OCI-LY1 (cell line): ENCODE data around the gene PUS10.

Source experiments
- H2AFZ ChIP-seq: fragments of 200-600 bp; sonication (generic), shearing (Covaris generic); 2 replicates; pipeline ENCODE4 v1.6.0; 2014; ENCODE audit warnings: antibody characterized with exemption, mild to moderate bottlenecking, low read length
- H3F3A ChIP-seq: fragments of 200-600 bp; sonication (generic), shearing (Covaris generic); 2 replicates; pipeline ENCODE4 v1.6.0; 2014; ENCODE audit warnings: mild to moderate bottlenecking, antibody characterized with exemption, low read length, moderate library complexity; ENCODE audit not compliant: insufficient read depth
- H3K27ac ChIP-seq: fragments of 200-600 bp; sonication (generic); 2 replicates; pipeline ENCODE4 v1.5.1; 2014; ENCODE audit warnings: low read length, mixed run types, mild to moderate bottlenecking, low read depth; ENCODE audit not compliant: poor library complexity, severe bottlenecking
- H3K27me3 ChIP-seq: fragments of 200-600 bp; sonication (generic); 2 replicates; pipeline ENCODE4 v1.6.0; 2014; ENCODE audit warnings: antibody characterized with exemption, mild to moderate bottlenecking, low read length, moderate library complexity; ENCODE audit not compliant: insufficient read depth
- H3K36me3 ChIP-seq: fragments of 200-600 bp; sonication (generic); 2 replicates; pipeline ENCODE4 v1.6.1; 2014; ENCODE audit warnings: mild to moderate bottlenecking, antibody characterized with exemption, low read length, moderate library complexity, mixed read lengths; ENCODE audit not compliant: insufficient read depth
- H3K4me1 ChIP-seq: fragments of 200-600 bp; sonication (generic); 2 replicates; pipeline ENCODE4 v1.5.1; 2014; ENCODE audit warnings: mild to moderate bottlenecking, low read length, moderate library complexity; ENCODE audit not compliant: insufficient read depth, severe bottlenecking
- H3K4me2 ChIP-seq: fragments of 200-600 bp; sonication (generic), shearing (Covaris generic); 2 replicates; pipeline ENCODE4 v1.6.1; 2014; ENCODE audit warnings: low read length
- H3K4me3 ChIP-seq: fragments of 200-600 bp; sonication (generic); 2 replicates; pipeline ENCODE4 v1.5.1; 2014; ENCODE audit warnings: low read length, low read depth, mild to moderate bottlenecking, mixed read lengths; ENCODE audit not compliant: poor library complexity, severe bottlenecking
- H3K79me2 ChIP-seq: fragments of 200-600 bp; shearing (Covaris generic); 2 replicates; pipeline ENCODE4 v1.6.1; 2016; ENCODE audit warnings: mixed run types, low read length, mixed read lengths; ENCODE audit not compliant: insufficient read depth
- H3K9ac ChIP-seq: fragments of 200-600 bp; sonication (generic), shearing (Covaris generic); 2 replicates; pipeline ENCODE4 v1.6.1; 2014; ENCODE audit warnings: mild to moderate bottlenecking, low read length, mixed read lengths
- H3K9me2 ChIP-seq: fragments of 200-600 bp; sonication (generic), shearing (Covaris generic); 2 replicates; pipeline ENCODE4 v1.6.1; 2014; ENCODE audit warnings: low read depth, mild to moderate bottlenecking, low read length, mixed read lengths
- H3K9me3 ChIP-seq: fragments of 200-600 bp; shearing (Covaris generic); 2 replicates; pipeline ENCODE4 v1.6.1; 2014; ENCODE audit warnings: low read length, mixed read lengths
- H4K20me1 ChIP-seq: fragments of 200-600 bp; sonication (generic), shearing (Covaris generic); 2 replicates; pipeline ENCODE4 v1.6.0; 2016; ENCODE audit warnings: mild to moderate bottlenecking, low read length; ENCODE audit not compliant: insufficient read depth
- CTCF ChIP-seq: fragments of 200-600 bp; sonication (generic), shearing (Covaris generic); IDR thresholded peaks from 2 replicates; pipeline ENCODE4 v1.5.1; 2017; ENCODE audit warnings: mild to moderate bottlenecking, antibody characterized with exemption, low read length, moderate library complexity, mixed read lengths
- EZH2 ChIP-seq: fragments of 200-600 bp; sonication (generic), shearing (Covaris generic); IDR thresholded peaks from 2 replicates; pipeline ENCODE4 v1.8.0; 2017; ENCODE audit warnings: borderline replicate concordance, mixed run types, mild to moderate bottlenecking, antibody characterized with exemption, low read length, moderate library complexity, mixed read lengths

The PUS10 gene

GRCh38 chr2:61023670-61024069 lies 5.6 kb upstream of the PUS10 start:
- peaks cover 31% of the 10 kb centered on the region for H3K79me2 ChIP-seq
- H3K9ac ChIP-seq, result no peak overlapping the region
- no peak overlapping the region for H2AFZ ChIP-seq
- H3K27me3 ChIP-seq, result no peaks in the 10 kb centered on the region
- no peak overlapping the region for H3K4me3 ChIP-seq
- H3K27ac ChIP-seq, result no peak overlapping the region
- peaks cover 11% of the 10 kb centered on the region for H3K4me1 ChIP-seq
- TF ChIP-seq EZH2, result no peak
- no peak for TF ChIP-seq CTCF
- H3K9me3 ChIP-seq, result peaks cover 3% of the 10 kb centered on the region; the same call in 1 of the 2 replicates
- no peak overlapping the region for H3K4me2 ChIP-seq
- peaks cover 22% of the 10 kb centered on the region for H3K36me3 ChIP-seq
- H3F3A ChIP-seq, result no peaks in the 10 kb centered on the region
- H4K20me1 ChIP-seq, result no peaks in the 10 kb centered on the region
- no peaks in the 10 kb centered on the region for H3K9me2 ChIP-seq

- Histone ChIP-seq H3K27me3 (no peaks in the 10 kb centered on the region), H3K27ac (no peak overlapping the region), H3K9me3 (peaks cover 3% of the 10 kb centered on the region; the same call in 1 of the 2 replicates), H3K4me1 (peaks cover 16% of the 10 kb centered on the region), H3K4me3 (no peak overlapping the region), H3K79me2 (peaks cover 42% of the 10 kb centered on the region), H2AFZ (no peak overlapping the region), H3K4me2 (no peak overlapping the region), H3K36me3 (peaks cover 22% of the 10 kb centered on the region), H3F3A (no peaks in the 10 kb centered on the region), H3K9ac (no peak overlapping the region), H3K9me2 (no peaks in the 10 kb centered on the region), H4K20me1 (no peaks in the 10 kb centered on the region)
- TF ChIP-seq EZH2, result no peak
- TF ChIP-seq CTCF, result no peak
Measured at GRCh38 chr2:61021228-61021660, 3.2 kb upstream of the PUS10 start.

GRCh38 chr2:61018798-61019197 lies 743 bp upstream of the PUS10 start:
- Histone ChIP-seq H3K36me3 (peaks cover 22% of the 10 kb centered on the region), H2AFZ (no peak overlapping the region), H3K4me2 (peak overlapping the region; percentile 87), H3K79me2 (peaks cover 43% of the 10 kb centered on the region), H3K27ac (peak overlapping the region; percentile 89), H3K4me1 (peaks cover 30% of the 10 kb centered on the region), H3K4me3 (peak overlapping the region; percentile 89), H3K9ac (peak overlapping the region; percentile 81), H3F3A (no peaks in the 10 kb centered on the region), H3K9me3 (peaks cover 3% of the 10 kb centered on the region; the same call in 1 of the 2 replicates), H3K27me3 (no peaks in the 10 kb centered on the region), H4K20me1 (no peaks in the 10 kb centered on the region), H3K9me2 (no peaks in the 10 kb centered on the region)
- no peak for TF ChIP-seq CTCF
- no peak for TF ChIP-seq EZH2
